ENCODE data around the gene CETP.

DNA sequence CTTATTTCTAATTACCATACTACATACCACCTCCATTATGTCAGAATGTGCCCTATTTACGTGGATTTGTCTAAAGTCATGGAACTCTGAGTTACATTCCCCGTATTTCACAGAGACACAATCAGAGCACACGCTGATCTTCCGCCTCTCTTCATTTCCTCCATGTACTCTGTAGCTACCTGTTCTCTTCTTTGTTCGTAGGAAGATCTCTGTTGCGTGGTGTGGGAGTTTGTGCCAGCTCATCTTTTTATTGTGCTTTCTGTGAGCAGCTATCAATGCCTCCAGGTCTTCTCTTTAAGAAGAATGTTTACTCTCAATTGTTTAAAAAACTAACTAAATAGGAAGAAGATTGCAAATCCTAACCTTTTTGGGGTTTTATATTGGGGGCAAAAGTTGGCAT lies 54.6 kb downstream of the CETP start:
- TF ChIP-seq, protein P1, sequence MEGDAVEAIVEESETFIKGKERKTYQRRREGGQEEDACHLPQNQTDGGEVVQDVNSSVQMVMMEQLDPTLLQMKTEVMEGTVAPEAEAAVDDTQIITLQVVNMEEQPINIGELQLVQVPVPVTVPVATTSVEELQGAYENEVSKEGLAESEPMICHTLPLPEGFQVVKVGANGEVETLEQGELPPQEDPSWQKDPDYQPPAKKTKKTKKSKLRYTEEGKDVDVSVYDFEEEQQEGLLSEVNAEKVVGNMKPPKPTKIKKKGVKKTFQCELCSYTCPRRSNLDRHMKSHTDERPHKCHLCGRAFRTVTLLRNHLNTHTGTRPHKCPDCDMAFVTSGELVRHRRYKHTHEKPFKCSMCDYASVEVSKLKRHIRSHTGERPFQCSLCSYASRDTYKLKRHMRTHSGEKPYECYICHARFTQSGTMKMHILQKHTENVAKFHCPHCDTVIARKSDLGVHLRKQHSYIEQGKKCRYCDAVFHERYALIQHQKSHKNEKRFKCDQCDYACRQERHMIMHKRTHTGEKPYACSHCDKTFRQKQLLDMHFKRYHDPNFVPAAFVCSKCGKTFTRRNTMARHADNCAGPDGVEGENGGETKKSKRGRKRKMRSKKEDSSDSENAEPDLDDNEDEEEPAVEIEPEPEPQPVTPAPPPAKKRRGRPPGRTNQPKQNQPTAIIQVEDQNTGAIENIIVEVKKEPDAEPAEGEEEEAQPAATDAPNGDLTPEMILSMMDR (IDR thresholded peaks at IDR 0.05) = no peak
- no peak for TF ChIP-seq POLR2A (IDR thresholded peaks at IDR 0.05)

Measured in uterus (tissue), 2 donors.